Endodermal cell (in vitro differentiated cells): ENCODE data around the gene CDK11A. TPM values are rescaled to one million over a fixed set of nuclear protein-coding genes. Genes with fewer than 3 reads are reported as not detected.

Source experiments
- DNase-seq: peaks from one replicate; pipeline ENCODE4 v3.0.0-alpha.2; 2017
- H3K27ac ChIP-seq: 2 replicates; pipeline ENCODE4 v1.5.1; 2013; ENCODE audit warnings: mild to moderate bottlenecking, low read depth, low read length, moderate library complexity
- H3K27me3 ChIP-seq: 2 replicates; pipeline ENCODE4 v1.6.1; 2013; ENCODE audit warnings: mild to moderate bottlenecking, low read length, moderate library complexity; ENCODE audit not compliant: insufficient read depth, control insufficient read depth, poor library complexity, severe bottlenecking
- H3K36me3 ChIP-seq: 2 replicates; pipeline ENCODE4 v1.7.0; 2013; ENCODE audit warnings: mild to moderate bottlenecking, low read length, moderate library complexity; ENCODE audit not compliant: control insufficient read depth, insufficient read depth
- H3K4me1 ChIP-seq: one replicate; pipeline ENCODE4 v1.7.0; 2013; ENCODE audit warnings: low read length; ENCODE audit not compliant: control insufficient read depth, insufficient read depth
- H3K4me3 ChIP-seq: 2 replicates; pipeline ENCODE4 v1.5.1; 2013; ENCODE audit warnings: mild to moderate bottlenecking, low read length, moderate library complexity
- H3K9ac ChIP-seq: 2 replicates; pipeline ENCODE4 v1.6.1; 2013; ENCODE audit warnings: mild to moderate bottlenecking, low read length, moderate library complexity; ENCODE audit not compliant: poor library complexity, severe bottlenecking; ENCODE audit errors: extremely low read depth
- H3K9me3 ChIP-seq: 2 replicates; pipeline ENCODE4 v1.6.1; 2013; ENCODE audit warnings: mild to moderate bottlenecking, low read length, moderate library complexity; ENCODE audit not compliant: control insufficient read depth
- H3K27ac Mint-ChIP-seq: 2 replicates; pipeline ENCODE4 v1.8.0; 2020; ENCODE audit warnings: mixed read lengths
- H3K27me3 Mint-ChIP-seq: 2 replicates; pipeline ENCODE4 v1.8.0; 2021; ENCODE audit warnings: mild to moderate bottlenecking, mixed read lengths; ENCODE audit not compliant: insufficient read depth
- H3K36me3 Mint-ChIP-seq: 2 replicates; pipeline ENCODE4 v1.8.0; 2020; ENCODE audit warnings: low read depth, mixed read lengths
- H3K4me1 Mint-ChIP-seq: 2 replicates; pipeline ENCODE4 v1.8.0; 2020; ENCODE audit warnings: mixed read lengths
- H3K4me3 Mint-ChIP-seq: 2 replicates; pipeline ENCODE4 v1.8.0; 2020; ENCODE audit warnings: mild to moderate bottlenecking, moderate library complexity, mixed read lengths
- H3K9me3 Mint-ChIP-seq: 2 replicates; pipeline ENCODE4 v1.8.0; 2020; ENCODE audit warnings: mild to moderate bottlenecking, mixed read lengths
- CTCF ChIP-seq: fragments of 200-600 bp; sonication (generic); conservative IDR thresholded peaks from 2 replicates; pipeline ENCODE4 v1.5.0; 2021; ENCODE audit warnings: antibody characterized with exemption, mild to moderate bottlenecking
- WGBS, 2 experiments: methylation state at CpG; one replicate each; pipeline versions ENCODE4 v1.1.5 to v1.1.7; 2013; ENCODE audit warnings: missing lambda C conversion rate in 2 of 2, mixed read lengths in 1 of 2; ENCODE audit not compliant: insufficient coverage in 1 of 2, insufficient read length in 1 of 2; 5-methylcytosine and 5-hydroxymethylcytosine counted together
- total RNA-seq, 2 donors: library from RNA; stranded (reverse); fragmentation: NEBNext Ultra II Directional in 1 of 2; extraction: Animal tissue kit (Norgen Biotek cat#: 25700) in 1 of 2; gene quantifications; 2 replicates in 1 of 2; 3 replicates in 1 of 2; pipeline ENCODE4 v1.2.1, GENCODE V29; 2021

The CDK11A gene
- total RNA-seq, 2 donors from 2014 or later = 61.0 to 62.1 TPM

- Mint-ChIP-seq H3K27me3 (no peaks in the 10 kb centered on the region), H3K36me3 (peaks cover 71% of the 10 kb centered on the region), H3K4me1 (no peaks in the 10 kb centered on the region), H3K27ac (no peak overlapping the region), H3K4me3 (no peak overlapping the region), H3K9me3 (no peaks in the 10 kb centered on the region)
- no peaks in the 10 kb centered on the region for H3K27me3 ChIP-seq
- no peak for DNase-seq
- H3K36me3 ChIP-seq = peaks cover 43% of the 10 kb centered on the region
- WGBS, 2 experiments = 95 to 98% methylated on average over 19 to 20 of the region's 20 CpGs
- no peaks in the 10 kb centered on the region for H3K9me3 ChIP-seq
- H3K27ac ChIP-seq = no peak overlapping the region
- TF ChIP-seq CTCF = no peak
- H3K4me1 ChIP-seq = no peaks in the 10 kb centered on the region
- no peak overlapping the region for H3K9ac ChIP-seq
- H3K4me3 ChIP-seq = no peak overlapping the region
These were observed 36.1 kb upstream of the CDK11A start for GRCh38 chr1:1760345-1760650.

GRCh38 chr1:1759456-1760344 lies 35.5 kb upstream of the CDK11A start:
- TF ChIP-seq CTCF = no peak
- H3K9me3 Mint-ChIP-seq = no peaks in the 10 kb centered on the region
- no peak for DNase-seq
- H3K4me3 Mint-ChIP-seq = no peak overlapping the region
- H3K4me1 Mint-ChIP-seq = no peaks in the 10 kb centered on the region
- H3K9me3 ChIP-seq = no peaks in the 10 kb centered on the region
- H3K27ac ChIP-seq = no peak overlapping the region
- no peak overlapping the region for H3K27ac Mint-ChIP-seq
- 94 to 99% methylated on average over 31 to 37 of the region's 37 CpGs for WGBS, 2 experiments
- peaks cover 72% of the 10 kb centered on the region for H3K36me3 Mint-ChIP-seq
- no peaks in the 10 kb centered on the region for H3K27me3 ChIP-seq
- H3K27me3 Mint-ChIP-seq = no peaks in the 10 kb centered on the region
- H3K36me3 ChIP-seq = peaks cover 42% of the 10 kb centered on the region
- no peak overlapping the region for H3K9ac ChIP-seq
- H3K4me3 ChIP-seq = no peak overlapping the region
- H3K4me1 ChIP-seq = no peaks in the 10 kb centered on the region

- no peak for TF ChIP-seq CTCF
- no peaks in the 10 kb centered on the region for H3K9me3 ChIP-seq
- WGBS, 2 experiments = 93 to 97% methylated on average over 20 to 34 of the region's 34 CpGs
- no peak overlapping the region for H3K4me3 ChIP-seq
- no peak for DNase-seq
- H3K4me3 Mint-ChIP-seq = no peak overlapping the region
- no peak overlapping the region for H3K27ac ChIP-seq
- H3K27ac Mint-ChIP-seq = no peak overlapping the region
- H3K36me3 Mint-ChIP-seq = peaks cover 69% of the 10 kb centered on the region
- no peaks in the 10 kb centered on the region for H3K4me1 ChIP-seq
- peaks cover 41% of the 10 kb centered on the region for H3K36me3 ChIP-seq
- no peaks in the 10 kb centered on the region for H3K9me3 Mint-ChIP-seq
- H3K27me3 ChIP-seq = no peaks in the 10 kb centered on the region
- H3K27me3 Mint-ChIP-seq = no peaks in the 10 kb centered on the region
- H3K4me1 Mint-ChIP-seq = no peaks in the 10 kb centered on the region
- no peak overlapping the region for H3K9ac ChIP-seq
These were observed 34.7 kb upstream of the CDK11A start for GRCh38 chr1:1758692-1759455.
